Endothelial cell of umbilical vein (primary cell): ENCODE results near the gene TAS2R43.

Experiments
- CTCF ChIP-seq, 2 donors: IDR thresholded peaks; 1 replicate in 1 of 2; 2 replicates in 1 of 2; pipeline ENCODE4 v1.5.1; 2011; ENCODE audit warnings: low read length in 2 of 2, mild to moderate bottlenecking in 2 of 2, moderate library complexity in 2 of 2, control low read depth in 1 of 2, inconsistent platforms in 1 of 2, low read depth in 1 of 2; ENCODE audit not compliant: insufficient read depth in 1 of 2; ENCODE audit errors: extremely low read depth in 1 of 2
- MYC ChIP-seq: IDR thresholded peaks from one replicate; pipeline ENCODE4 v1.6.1; 2011; ENCODE audit warnings: mild to moderate bottlenecking, low read depth, low read length
- POLR2AphosphoS5 ChIP-seq: IDR thresholded peaks from 2 replicates; pipeline ENCODE4 v1.6.1; 2012; ENCODE audit warnings: low read depth, mild to moderate bottlenecking, control low read depth, low read length, moderate library complexity; ENCODE audit not compliant: insufficient read depth

- TF ChIP-seq CTCF (IDR thresholded peaks at IDR 0.05; ENCODE audit: extremely low read depth in 1 of 2, insufficient read depth in 1 of 2, low read depth in 1 of 2, low read length in 2 of 2): no peak
- no peak for TF ChIP-seq POLR2AphosphoS5
- no peak for TF ChIP-seq MYC
Observed at GRCh38 chr12:11106288-11106687, 14.2 kb upstream of the TAS2R43 start.
